GM13976 (cell line): ENCODE data around the gene MAP2K5.

ENCODE experiments used
- DNase-seq: peaks from one replicate; pipeline ENCODE4 v3.0.0; 2012; ENCODE audit warnings: low spot score
- CTCF ChIP-seq: IDR thresholded peaks from 2 replicates; pipeline ENCODE4 v1.5.1; 2012; ENCODE audit warnings: borderline replicate concordance, mild to moderate bottlenecking; ENCODE audit not compliant: insufficient read depth; ENCODE audit errors: extremely low read depth, missing control alignments, control extremely low read depth
- in situ Hi-C: fragments of 300-500 bp; cut with MboI; formaldehyde crosslinking; loops from one replicate; pipeline ENCODE4 v1.12.0; 2022; ENCODE audit warnings: low sequenced_read_pairs, mixed read lengths, inconsistent platforms; ENCODE audit not compliant: unreplicated experiment

The MAP2K5 gene

GRCh38 chr15:67796196-67797127 is 254.0 kb downstream of the MAP2K5 start:
- in situ Hi-C loops: no loop called here
- no peak for DNase-seq
- no peak for TF ChIP-seq CTCF

GRCh38 chr15:67799801-67800205 is 257.3 kb downstream of the MAP2K5 start:
- TF ChIP-seq CTCF: no peak
- in situ Hi-C loops: no loop called here
- DNase-seq: no peak

- in situ Hi-C loops: no loop called here
- DNase-seq: no peak
- TF ChIP-seq CTCF: no peak
These were observed 258.6 kb downstream of the MAP2K5 start for GRCh38 chr15:67801142-67801541.

- no peak for DNase-seq
- in situ Hi-C loops: no loop called here
- TF ChIP-seq CTCF: no peak
These were observed 259.7 kb downstream of the MAP2K5 start for GRCh38 chr15:67801926-67802914.

GRCh38 chr15:67803299-67803698 is 260.8 kb downstream of the MAP2K5 start:
- no peak for TF ChIP-seq CTCF
- in situ Hi-C loops: no loop called here
- DNase-seq: no peak

GRCh38 chr15:67803996-67804843 is 261.7 kb downstream of the MAP2K5 start:
- in situ Hi-C loops: no loop called here
- DNase-seq: no peak
- no peak for TF ChIP-seq CTCF
